RWPE1 (cell line): ENCODE results near the gene SLC22A4.

ENCODE experiments used
- CTCF ChIA-PET: fragments of 350-600 bp; sonication (Branson Sonifier 250); formaldehyde crosslinking; extraction: SDS; loops from one replicate; lab custom pipeline; 2021; lab: Yijun Ruan, JAX
- POLR2A ChIA-PET: fragments of 400-600 bp; formaldehyde crosslinking; extraction: SDS; loops from one replicate; lab custom pipeline; 2020; ENCODE audit warnings: antibody characterized with exemption; ENCODE audit not compliant: low non-redundant PET; lab: Yijun Ruan, JAX
- DNase-seq: peaks from one replicate; pipeline ENCODE4 v3.0.0; 2012; ENCODE audit warnings: low spot score
- H3K27ac ChIP-seq: fragments of 450-650 bp; 2 replicates; pipeline ENCODE4 v1.5.1; 2017
- TF ChIP-seq, protein P1 (sequence below): fragments of 450-650 bp; conservative IDR thresholded peaks from 2 replicates; pipeline ENCODE4 v1.5.1; 2017; ENCODE audit warnings: low read depth, mild to moderate bottlenecking

Gene SLC22A4

DNA sequence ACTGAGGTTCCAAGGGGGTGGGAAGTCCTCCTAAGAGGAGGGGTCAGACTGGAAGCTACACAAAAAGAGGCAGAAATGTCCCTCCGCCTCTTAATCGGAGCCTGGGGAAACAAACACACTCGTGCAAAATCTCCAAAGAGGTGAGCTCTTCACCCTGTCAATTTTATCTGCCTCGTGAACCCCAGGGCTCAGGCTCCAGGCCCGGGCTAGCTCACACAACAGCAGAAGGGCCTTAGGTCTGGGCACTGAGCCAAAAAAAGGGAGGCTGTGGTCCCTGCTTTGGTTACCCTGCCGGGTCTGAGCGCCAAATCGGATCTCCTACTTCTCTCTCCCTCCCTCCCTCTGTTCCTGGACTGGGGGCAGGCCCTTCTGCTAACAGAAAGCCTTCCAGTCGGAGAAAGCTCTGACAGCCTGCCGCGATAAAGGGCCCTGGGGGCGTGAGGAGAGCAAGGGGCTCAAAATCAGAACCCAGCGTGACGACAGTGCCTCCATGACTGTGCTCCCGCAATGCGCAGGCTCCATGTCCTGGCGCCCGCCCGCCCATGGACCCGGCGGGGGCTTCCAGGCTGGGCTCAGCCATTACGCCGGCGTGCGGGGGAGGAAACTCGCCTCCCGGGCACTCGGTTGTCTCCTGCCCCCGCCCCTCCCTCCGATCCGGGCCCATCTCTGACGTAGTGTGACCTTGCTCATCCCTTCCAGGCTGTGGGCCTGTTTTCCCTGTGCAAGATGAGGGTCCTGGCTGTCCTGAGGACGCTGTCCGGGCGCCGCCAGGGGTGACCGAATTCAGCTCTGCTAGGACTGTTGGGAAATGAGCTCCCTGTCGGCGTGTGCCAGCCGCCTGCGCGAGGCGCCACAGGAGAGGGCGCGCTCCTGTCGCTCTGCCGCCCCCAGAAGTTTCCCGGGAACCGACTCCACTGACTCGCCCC is 865 bp upstream of the SLC22A4 start:
- H3K27ac ChIP-seq: peak overlapping the region; percentile 98
- DNase-seq: peak; percentile 93
- POLR2A ChIA-PET: interaction anchor here (0.6 to 1.3 kb wide), 7 partner anchors 15 to 76 kb away, joined by 3 to 8 read pairs (median 4); partner anchors contain the start of gene SLC22A5
- TF ChIP-seq, protein P1, sequence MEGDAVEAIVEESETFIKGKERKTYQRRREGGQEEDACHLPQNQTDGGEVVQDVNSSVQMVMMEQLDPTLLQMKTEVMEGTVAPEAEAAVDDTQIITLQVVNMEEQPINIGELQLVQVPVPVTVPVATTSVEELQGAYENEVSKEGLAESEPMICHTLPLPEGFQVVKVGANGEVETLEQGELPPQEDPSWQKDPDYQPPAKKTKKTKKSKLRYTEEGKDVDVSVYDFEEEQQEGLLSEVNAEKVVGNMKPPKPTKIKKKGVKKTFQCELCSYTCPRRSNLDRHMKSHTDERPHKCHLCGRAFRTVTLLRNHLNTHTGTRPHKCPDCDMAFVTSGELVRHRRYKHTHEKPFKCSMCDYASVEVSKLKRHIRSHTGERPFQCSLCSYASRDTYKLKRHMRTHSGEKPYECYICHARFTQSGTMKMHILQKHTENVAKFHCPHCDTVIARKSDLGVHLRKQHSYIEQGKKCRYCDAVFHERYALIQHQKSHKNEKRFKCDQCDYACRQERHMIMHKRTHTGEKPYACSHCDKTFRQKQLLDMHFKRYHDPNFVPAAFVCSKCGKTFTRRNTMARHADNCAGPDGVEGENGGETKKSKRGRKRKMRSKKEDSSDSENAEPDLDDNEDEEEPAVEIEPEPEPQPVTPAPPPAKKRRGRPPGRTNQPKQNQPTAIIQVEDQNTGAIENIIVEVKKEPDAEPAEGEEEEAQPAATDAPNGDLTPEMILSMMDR: no peak; the same call in 1 of the 2 replicates
- CTCF ChIA-PET: interaction anchor here (0.5 to 1.9 kb wide), 14 partner anchors 8 to 1123 kb away, joined by 3 to 8 read pairs (median 3); partner anchors contain the start of genes IRF1 and SLC22A5

DNA sequence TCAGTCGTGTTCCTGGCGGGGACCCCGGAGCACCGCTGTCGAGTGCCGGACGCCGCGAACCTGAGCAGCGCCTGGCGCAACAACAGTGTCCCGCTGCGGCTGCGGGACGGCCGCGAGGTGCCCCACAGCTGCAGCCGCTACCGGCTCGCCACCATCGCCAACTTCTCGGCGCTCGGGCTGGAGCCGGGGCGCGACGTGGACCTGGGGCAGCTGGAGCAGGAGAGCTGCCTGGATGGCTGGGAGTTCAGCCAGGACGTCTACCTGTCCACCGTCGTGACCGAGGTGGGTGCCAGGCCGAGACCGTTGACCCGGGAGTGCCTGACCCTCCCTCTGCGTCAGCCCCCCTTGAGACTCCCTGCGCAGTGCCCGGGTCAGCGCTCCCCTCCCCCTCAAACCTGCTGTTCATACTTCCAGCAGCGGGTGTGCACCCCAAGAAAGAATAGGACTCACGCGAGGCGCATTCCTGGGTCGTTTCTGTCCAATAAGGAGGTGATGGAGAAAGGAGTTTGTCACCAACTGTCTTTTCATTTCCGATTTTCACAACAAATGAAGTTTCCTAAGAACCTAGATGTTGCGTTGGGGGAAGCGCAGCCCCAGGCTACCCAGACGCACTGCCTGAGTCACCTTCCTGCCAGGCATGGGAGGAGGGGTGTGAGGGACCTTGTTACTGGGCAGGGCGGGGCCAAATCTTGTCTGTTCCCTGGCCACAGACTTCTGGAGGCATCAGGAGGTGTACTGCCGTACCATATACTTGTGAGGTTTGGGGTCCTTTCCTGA is 722 bp downstream of the SLC22A4 start:
- TF ChIP-seq, protein P1: no peak
- ChIA-PET CTCF (interaction anchor here (0.6 to 1.9 kb wide), 6 partner anchors 9 to 361 kb away, joined by 3 to 8 read pairs (median 4); partner anchors contain the start of gene IRF1), POLR2A (interaction anchor here (0.8 to 1.1 kb wide), 4 partner anchors 30 to 72 kb away, joined by 3 to 7 read pairs (median 4); no protein-coding TSS in a partner anchor)
- peak overlapping the region; percentile 98 for H3K27ac ChIP-seq
- peak; percentile 93 for DNase-seq

DNA sequence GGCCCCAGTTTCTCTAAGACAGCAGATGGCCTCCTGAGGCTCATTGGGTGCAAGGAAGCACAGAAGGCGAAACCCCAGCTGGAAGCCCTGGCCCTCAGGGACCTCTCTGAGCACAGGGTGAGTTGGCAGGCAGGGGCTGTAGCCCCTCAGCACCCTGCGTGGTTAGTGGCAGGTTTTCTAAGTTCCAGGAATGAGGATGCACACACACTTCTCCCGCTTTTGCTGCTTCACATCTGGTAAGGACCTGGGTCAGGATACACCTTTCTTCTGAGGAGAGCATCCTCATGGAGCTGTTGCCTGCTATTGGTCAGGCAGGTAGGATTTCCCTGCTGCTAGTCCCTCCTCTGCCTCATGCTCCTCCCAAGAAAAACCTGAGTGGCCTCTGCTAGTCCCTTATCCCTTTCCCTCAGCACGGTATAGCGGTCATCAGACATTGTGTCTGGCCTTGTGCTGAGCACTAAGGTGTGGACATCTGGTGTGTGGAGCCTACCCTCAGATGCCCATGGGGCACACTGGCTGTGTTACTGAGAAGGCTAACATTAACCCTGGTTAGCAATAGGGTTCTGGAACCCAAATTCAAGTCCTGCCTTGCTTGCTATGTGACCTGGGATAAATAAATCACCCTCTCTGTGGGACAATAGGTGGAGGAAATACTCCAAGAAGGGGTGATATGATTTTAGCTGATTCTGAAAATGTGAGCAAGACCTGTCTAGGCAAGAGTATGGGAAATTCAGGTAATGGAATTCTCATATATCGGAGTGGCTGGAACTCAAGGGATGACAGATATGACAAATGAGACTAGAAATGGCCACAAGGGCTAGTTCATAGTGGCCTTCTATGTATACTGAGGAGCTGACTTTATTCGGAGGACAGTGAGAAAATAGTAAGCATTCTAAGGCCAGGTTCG is 1.6 kb downstream of the SLC22A4 start:
- CTCF ChIA-PET: interaction anchor here (0.6 kb wide), 1 partner anchor 91 kb away, joined by 3 read pairs; no protein-coding TSS in a partner anchor
- POLR2A ChIA-PET: interaction anchor here (0.9 kb wide), 1 partner anchor 74 kb away, joined by 3 read pairs; the partner anchor contains the start of gene SLC22A5
- DNase-seq: no peak

DNA sequence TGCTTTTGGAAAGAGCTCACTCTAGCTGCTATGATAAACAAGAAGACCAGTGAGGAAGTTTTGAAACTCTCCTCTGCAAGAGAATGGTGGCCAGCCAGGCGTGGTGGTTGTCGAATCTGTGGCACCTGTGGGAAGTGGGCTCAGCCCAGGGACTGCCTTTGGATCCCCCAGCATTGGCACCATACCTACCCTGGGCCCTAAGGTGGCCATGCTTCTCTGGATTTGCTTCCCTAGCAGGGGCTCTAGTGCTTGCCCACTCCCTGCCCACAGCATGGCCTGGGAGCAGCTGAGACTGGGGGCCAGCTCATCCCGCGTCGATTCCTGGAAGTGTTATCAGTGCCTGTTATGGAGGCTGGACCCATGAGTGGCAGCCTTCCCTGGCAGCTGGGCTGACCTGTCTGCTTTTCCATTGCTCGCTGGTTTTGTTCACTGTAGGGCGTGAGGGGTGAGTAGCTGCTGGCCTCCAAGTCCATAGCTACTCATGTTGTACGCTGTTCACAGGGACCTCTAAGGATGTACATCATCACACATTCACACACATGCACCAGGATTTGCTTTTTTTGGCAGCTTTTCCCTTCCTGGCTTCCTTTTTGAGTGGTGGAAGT is 2.3 kb downstream of the SLC22A4 start:
- POLR2A ChIA-PET: interaction anchor here (0.9 kb wide), 1 partner anchor 73 kb away, joined by 3 read pairs; the partner anchor contains the start of gene SLC22A5
- CTCF ChIA-PET: interaction anchor here (0.6 kb wide), 1 partner anchor 115 kb away, joined by 4 read pairs; no protein-coding TSS in a partner anchor

More for the DNA sequence above, 1.6 kb downstream of the SLC22A4 start:
- H3K27ac ChIP-seq: peak overlapping the region; percentile 98
- TF ChIP-seq, protein P1: no peak

More for the DNA sequence above, 2.3 kb downstream of the SLC22A4 start:
- DNase-seq: no peak
- H3K27ac ChIP-seq: peak overlapping the region; percentile 98
- TF ChIP-seq, protein P1: no peak
